D721Med (cell line): ENCODE results near the gene CLIP4.
A peak's percentile ranks its signal among the peaks of the same experiment; 100 is the strongest.

Experiments used
- DNase-seq: peaks from one replicate; pipeline ENCODE4 v3.0.0; 2011; ENCODE audit warnings: low spot score; ENCODE audit not compliant: insufficient read length
- FAIRE-seq: peaks from 2 replicates; lab custom pipeline; 2011; peaks lifted over from hg19 to GRCh38; lab: Jason Lieb, UNC
- TF ChIP-seq, protein P1 (sequence below): IDR thresholded peaks from 2 replicates; pipeline ENCODE4 v1.5.1; 2012; ENCODE audit warnings: mild to moderate bottlenecking, control low read depth; ENCODE audit not compliant: insufficient read depth; ENCODE audit errors: missing control alignments

Gene CLIP4

DNA sequence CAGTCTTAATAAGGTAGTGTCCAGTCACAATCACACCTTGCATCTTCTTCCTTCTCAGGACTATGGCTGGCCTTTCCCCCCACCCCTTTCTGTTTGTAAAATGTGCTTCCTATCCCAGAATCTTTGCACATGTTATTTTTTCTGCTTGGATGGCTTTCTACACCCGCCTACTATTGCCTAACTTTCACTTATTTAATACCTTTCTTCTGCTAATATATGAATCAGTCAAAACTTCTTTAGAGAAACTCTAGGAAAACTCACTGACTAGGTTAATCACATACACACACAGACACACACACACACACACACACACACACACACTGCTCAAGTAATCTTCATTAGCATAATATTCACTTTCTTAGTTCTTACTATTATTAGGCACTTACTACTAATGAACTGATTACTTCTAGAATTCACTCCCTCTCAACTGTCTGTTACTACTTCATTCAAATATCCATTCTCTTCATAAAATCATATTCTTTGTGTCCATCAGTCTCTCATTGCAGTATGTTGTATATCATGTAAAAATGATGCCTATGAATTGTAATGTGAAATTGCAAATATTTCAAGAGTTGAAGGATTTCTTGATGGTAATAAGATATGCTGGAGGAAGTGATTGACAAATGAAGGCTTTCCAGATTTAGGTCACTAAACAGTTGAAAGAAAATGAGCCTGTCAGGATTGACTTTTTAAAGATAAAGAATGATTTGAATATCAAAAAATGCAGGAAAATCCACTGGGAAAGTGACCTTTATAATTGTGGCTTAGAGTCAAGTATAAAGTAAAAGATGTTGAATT, 51.2 kb downstream of the CLIP4 start:
- FAIRE-seq = peak; percentile 11
- DNase-seq = no peak
- TF ChIP-seq, protein P1, sequence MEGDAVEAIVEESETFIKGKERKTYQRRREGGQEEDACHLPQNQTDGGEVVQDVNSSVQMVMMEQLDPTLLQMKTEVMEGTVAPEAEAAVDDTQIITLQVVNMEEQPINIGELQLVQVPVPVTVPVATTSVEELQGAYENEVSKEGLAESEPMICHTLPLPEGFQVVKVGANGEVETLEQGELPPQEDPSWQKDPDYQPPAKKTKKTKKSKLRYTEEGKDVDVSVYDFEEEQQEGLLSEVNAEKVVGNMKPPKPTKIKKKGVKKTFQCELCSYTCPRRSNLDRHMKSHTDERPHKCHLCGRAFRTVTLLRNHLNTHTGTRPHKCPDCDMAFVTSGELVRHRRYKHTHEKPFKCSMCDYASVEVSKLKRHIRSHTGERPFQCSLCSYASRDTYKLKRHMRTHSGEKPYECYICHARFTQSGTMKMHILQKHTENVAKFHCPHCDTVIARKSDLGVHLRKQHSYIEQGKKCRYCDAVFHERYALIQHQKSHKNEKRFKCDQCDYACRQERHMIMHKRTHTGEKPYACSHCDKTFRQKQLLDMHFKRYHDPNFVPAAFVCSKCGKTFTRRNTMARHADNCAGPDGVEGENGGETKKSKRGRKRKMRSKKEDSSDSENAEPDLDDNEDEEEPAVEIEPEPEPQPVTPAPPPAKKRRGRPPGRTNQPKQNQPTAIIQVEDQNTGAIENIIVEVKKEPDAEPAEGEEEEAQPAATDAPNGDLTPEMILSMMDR = no peak

DNA sequence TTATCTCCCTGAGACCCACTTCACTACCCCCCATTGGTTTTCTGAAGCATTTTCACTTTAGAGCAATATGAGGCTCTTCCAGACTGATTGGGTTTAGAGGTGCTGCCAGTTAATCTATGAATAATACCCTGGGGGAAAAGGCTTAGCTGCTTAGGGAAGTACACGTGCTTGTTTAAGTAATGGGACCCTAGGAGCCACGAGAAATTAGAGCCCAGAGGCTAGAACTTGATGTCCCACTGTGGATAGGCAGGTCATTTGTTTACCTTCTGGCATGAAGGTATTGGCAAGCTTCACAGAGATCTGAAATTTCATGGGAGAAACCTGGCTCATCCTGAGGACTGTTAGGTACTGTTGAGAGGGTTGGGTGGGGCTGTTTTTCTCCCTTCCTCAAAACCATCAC, 59.7 kb downstream of the CLIP4 start:
- TF ChIP-seq, protein P1 = no peak
- no peak for DNase-seq
- FAIRE-seq = no peak

DNA sequence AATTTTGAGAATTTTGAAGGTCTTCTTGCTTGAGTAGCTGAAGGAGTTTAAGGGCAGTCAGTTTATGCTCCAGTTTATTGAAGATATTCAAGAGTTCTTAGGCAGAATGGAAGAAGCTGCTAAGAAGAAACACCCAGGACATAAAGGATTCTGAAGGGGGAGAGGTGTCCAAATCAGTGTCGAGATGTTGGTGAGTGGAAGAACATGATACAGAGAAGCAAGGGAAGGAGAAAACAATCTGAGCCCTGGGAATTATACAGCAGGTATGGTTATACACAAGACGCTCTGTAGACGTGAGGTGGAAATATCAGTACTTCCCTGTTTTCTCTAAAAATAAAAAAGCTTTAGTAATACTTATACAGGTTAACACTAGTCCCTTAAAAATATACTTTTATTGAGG, 60.1 kb downstream of the CLIP4 start:
- peak; percentile 90 for FAIRE-seq
- no peak for DNase-seq
- TF ChIP-seq, protein P1 = no peak

DNA sequence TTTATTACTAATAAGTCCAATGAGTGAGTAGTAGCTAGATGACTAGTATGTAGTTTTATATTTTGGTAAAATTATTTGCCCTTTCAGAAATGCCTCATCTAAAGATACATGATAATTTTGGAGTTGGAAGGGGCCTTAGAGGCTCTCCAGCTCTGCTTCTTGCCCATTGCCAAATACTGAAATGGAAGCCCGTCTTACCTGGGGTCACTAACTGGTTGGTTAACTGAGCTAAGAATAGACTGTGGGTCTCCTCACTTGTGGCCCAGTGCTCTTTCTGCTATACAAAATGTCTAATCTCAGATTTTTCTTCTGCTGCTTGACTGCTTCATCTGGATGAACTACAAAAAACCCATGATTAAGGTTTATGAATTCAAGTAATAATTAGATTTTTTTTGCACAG, 67.1 kb downstream of the CLIP4 start:
- DNase-seq (no peak), FAIRE-seq (no peak)
- TF ChIP-seq, protein P1 = no peak

DNA sequence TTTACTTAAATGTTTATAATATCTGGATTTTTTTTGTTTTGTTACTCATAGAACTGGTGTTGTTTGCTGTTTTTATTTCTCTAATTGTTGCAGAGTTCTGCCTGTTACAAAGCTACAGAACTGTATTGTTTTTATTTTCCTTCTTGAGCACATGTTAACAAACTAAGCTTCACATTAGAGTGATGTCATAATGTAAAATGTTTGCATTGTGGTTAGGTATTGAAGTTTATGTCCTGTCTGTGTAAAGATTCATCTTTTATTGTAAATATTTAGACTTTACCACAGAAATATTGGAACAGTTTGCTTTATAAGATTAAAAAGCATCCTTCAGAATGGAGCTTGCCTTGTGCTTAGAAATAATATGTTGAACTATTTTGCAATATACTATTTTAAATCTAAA, 67.7 kb downstream of the CLIP4 start:
- no peak for DNase-seq
- TF ChIP-seq, protein P1 = no peak
- FAIRE-seq = no peak

DNA sequence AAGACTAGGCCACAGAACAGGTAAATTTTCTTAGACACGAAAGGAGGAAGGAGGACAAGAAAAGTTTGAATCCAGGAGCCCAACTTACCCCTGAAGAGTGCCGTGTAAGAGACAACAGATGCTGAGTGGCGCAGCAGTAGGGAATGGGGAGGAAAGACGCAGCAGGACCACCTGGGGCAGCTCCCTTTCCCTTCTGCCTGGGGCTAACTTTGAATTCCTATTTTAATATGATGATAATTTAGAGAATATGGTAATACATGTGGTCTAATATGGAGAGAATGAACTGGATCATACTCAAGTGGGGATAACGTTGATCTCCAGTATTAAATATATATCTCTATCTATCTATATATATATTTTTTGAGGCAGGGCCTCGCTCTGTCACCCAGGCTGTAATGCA, 69.3 kb downstream of the CLIP4 start:
- FAIRE-seq (no peak), DNase-seq (no peak)
- TF ChIP-seq, protein P1 = no peak

DNA sequence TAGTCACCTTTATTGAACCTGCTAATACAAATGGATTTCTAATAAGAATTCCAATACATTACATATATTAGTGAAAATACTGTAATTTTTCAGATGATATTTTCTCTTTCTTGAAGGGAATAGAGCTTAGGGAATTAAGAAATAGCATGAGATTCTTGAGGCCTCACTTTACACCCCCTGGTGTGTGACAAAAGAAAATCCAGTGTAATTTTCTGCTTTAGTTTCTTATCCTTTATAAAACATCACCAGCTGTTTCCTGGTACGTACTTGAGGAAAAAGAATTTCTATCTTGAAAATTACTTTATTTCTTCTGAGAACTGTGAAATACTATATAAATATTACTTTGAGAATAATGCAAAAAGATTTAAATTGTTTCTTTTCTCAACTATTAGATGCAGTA, 71.6 kb downstream of the CLIP4 start:
- FAIRE-seq (no peak), DNase-seq (no peak)
- TF ChIP-seq, protein P1 = no peak
